ENCODE results near the gene ADAMTS16.

The ADAMTS16 gene

DNA sequence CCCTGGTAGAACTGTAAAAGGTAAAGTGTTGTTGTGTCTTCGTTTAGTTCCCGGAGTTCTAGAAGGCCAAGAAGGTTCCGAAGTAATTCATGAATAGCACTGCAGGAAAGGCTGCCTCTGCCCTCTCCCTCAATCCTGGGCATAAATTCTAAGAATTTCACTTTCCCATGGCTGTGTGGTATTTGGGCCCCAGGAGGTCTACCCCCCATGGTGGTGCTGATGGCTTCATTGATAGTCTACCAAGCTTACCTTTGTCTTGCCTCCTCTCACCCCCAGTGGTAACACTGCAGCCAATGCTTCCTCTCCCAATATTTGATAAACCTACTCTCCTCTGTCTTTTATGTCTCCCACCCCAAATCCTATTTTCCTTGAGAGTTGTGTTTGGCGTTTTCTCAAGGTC, 39.5 kb downstream of the ADAMTS16 start:
- no peaks in the 10 kb centered on the region for H3K4me1 ChIP-seq (ENCODE audit: low read depth, poor library complexity, severe bottlenecking)
- no peak overlapping the region for H2AFZ ChIP-seq (ENCODE audit: low read depth)
- no peak overlapping the region for H3K4me3 ChIP-seq (IDR thresholded peaks at IDR 0.05; ENCODE audit: insufficient read depth, low read depth, low read length)

DNA sequence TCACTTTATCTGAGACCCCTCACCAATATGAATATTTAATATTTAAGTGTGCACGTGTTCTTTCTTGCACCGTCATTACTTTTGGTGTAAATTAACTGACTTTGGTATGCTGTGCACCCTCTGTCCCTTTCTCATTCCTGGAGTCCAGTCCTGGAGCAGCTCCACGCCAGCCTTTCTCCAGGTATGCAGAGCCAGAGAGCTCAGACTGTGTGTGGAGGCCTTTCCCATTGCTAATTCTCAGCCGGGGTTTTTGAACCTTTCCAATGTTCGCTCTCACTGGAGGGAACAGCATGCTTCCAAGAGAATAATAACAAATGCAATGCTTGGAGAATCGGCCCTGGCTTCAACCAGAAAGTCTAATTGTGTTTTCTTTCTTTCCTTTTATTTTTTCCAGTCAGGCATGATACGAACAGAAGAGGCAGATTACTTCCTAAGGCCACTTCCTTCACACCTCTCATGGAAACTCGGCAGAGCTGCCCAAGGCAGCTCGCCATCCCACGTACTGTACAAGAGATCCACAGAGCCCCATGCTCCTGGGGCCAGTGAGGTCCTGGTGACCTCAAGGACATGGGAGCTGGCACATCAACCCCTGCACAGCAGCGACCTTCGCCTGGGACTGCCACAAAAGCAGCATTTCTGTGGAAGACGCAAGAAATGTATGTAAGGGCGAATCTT, 41.7 kb downstream of the ADAMTS16 start:
- Histone ChIP-seq H3K79me2 (ENCODE audit: insufficient read depth, low read depth) (no peaks in the 10 kb centered on the region), H2AFZ (ENCODE audit: low read depth) (no peak overlapping the region), H3K4me1 (ENCODE audit: low read depth, poor library complexity, severe bottlenecking) (no peaks in the 10 kb centered on the region), H3K27ac (no peak overlapping the region), H3K27me3 (ENCODE audit: insufficient read depth, low read depth) (no peaks in the 10 kb centered on the region), H4K20me1 (ENCODE audit: insufficient read depth) (no peaks in the 10 kb centered on the region), H3K9ac (no peak overlapping the region), H3K4me3 (IDR thresholded peaks at IDR 0.05; ENCODE audit: insufficient read depth, low read depth, low read length) (no peak overlapping the region), H3K36me3 (ENCODE audit: insufficient read depth) (no peaks in the 10 kb centered on the region), H3K4me2 (no peak overlapping the region)
- TF ChIP-seq, protein P1, sequence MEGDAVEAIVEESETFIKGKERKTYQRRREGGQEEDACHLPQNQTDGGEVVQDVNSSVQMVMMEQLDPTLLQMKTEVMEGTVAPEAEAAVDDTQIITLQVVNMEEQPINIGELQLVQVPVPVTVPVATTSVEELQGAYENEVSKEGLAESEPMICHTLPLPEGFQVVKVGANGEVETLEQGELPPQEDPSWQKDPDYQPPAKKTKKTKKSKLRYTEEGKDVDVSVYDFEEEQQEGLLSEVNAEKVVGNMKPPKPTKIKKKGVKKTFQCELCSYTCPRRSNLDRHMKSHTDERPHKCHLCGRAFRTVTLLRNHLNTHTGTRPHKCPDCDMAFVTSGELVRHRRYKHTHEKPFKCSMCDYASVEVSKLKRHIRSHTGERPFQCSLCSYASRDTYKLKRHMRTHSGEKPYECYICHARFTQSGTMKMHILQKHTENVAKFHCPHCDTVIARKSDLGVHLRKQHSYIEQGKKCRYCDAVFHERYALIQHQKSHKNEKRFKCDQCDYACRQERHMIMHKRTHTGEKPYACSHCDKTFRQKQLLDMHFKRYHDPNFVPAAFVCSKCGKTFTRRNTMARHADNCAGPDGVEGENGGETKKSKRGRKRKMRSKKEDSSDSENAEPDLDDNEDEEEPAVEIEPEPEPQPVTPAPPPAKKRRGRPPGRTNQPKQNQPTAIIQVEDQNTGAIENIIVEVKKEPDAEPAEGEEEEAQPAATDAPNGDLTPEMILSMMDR (conservative IDR thresholded peaks at IDR 0.05; ENCODE audit: low read depth, low read length) = no peak

More for the DNA sequence above, 39.5 kb downstream of the ADAMTS16 start:
- H3K36me3 ChIP-seq (ENCODE audit: insufficient read depth) = no peaks in the 10 kb centered on the region
- no peak overlapping the region for H3K9ac ChIP-seq
- no peak overlapping the region for H3K27ac ChIP-seq
- no peaks in the 10 kb centered on the region for H3K79me2 ChIP-seq (ENCODE audit: insufficient read depth, low read depth)
- no peak overlapping the region for H3K4me2 ChIP-seq
- no peaks in the 10 kb centered on the region for H3K27me3 ChIP-seq (ENCODE audit: insufficient read depth, low read depth)
- TF ChIP-seq, protein P1 (conservative IDR thresholded peaks at IDR 0.05; ENCODE audit: low read depth, low read length) = no peak
- no peaks in the 10 kb centered on the region for H4K20me1 ChIP-seq (ENCODE audit: insufficient read depth)

DNA sequence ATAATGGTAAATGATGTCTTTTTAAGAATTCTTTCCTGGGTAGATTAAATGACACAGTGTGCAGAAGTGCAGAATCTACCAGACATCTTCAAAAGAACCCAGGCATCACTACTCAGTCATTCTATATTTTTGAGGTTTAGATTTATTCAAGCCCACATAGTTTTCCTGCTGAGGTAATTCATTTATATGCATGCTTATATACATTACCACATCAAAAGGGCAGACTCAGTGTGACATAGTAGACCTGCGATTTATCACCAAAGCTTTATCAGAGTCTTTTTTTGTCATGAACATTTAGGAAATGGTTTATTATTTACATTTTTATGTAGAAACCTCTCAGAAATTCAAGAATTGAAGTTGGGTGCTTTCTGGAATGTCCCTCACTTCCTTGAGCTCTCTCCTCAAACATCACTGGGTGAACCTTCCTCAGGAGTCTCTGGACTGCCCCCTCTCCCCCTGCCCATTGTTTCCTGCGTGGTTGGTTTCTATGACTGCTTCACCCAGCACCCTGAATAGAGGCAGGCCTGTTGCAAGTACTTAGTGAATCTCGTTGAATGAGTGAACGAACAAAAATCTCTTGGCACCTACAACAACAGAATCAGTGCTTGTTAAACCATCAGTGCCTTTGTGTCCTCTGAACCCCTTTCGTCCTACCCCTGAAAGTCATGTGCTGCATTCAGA, 42.5 kb downstream of the ADAMTS16 start:
- no peak overlapping the region for H3K27ac ChIP-seq
- no peaks in the 10 kb centered on the region for H3K79me2 ChIP-seq (ENCODE audit: insufficient read depth, low read depth)
- H3K27me3 ChIP-seq (ENCODE audit: insufficient read depth, low read depth) = no peaks in the 10 kb centered on the region
- no peak overlapping the region for H3K9ac ChIP-seq
- no peak overlapping the region for H3K4me3 ChIP-seq (IDR thresholded peaks at IDR 0.05; ENCODE audit: insufficient read depth, low read depth, low read length)
- H3K4me1 ChIP-seq (ENCODE audit: low read depth, poor library complexity, severe bottlenecking) = no peaks in the 10 kb centered on the region
- no peaks in the 10 kb centered on the region for H3K36me3 ChIP-seq (ENCODE audit: insufficient read depth)
- no peak overlapping the region for H3K4me2 ChIP-seq
- TF ChIP-seq, protein P1 (conservative IDR thresholded peaks at IDR 0.05; ENCODE audit: low read depth, low read length) = no peak
- H4K20me1 ChIP-seq (ENCODE audit: insufficient read depth) = no peaks in the 10 kb centered on the region
- no peak overlapping the region for H2AFZ ChIP-seq (ENCODE audit: low read depth)

DNA sequence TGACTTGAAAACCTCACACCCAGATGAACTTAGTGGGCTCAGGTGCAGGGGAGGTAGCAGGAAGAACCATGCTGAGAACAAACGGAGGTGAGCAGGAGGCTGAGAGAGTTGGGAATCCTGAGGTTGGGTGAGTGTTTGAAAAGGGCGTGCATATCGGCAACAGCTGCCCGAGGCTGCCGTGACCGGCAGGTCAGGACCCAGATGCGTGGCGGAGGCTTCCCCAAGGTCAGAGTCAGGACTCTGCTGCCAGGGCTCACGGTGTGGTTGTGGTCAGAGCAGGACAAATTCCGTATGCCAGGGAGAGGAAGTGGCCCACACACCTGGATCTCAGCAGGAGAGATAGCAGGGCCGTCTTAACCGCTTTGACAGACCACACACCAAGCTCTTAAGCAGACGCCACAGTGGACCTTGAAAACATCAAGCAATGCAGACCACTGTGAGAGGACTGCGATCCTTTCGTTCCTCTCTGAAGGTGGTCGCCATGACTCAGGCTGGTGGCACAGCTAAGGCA, 43.1 kb downstream of the ADAMTS16 start:
- Histone ChIP-seq H3K9ac (no peak overlapping the region), H3K27ac (no peak overlapping the region), H4K20me1 (ENCODE audit: insufficient read depth) (no peaks in the 10 kb centered on the region), H2AFZ (ENCODE audit: low read depth) (no peak overlapping the region), H3K4me3 (IDR thresholded peaks at IDR 0.05; ENCODE audit: insufficient read depth, low read depth, low read length) (no peak overlapping the region), H3K79me2 (ENCODE audit: insufficient read depth, low read depth) (no peaks in the 10 kb centered on the region), H3K4me2 (no peak overlapping the region), H3K36me3 (ENCODE audit: insufficient read depth) (no peaks in the 10 kb centered on the region), H3K4me1 (ENCODE audit: low read depth, poor library complexity, severe bottlenecking) (no peaks in the 10 kb centered on the region), H3K27me3 (ENCODE audit: insufficient read depth, low read depth) (no peaks in the 10 kb centered on the region)
- TF ChIP-seq, protein P1 (conservative IDR thresholded peaks at IDR 0.05; ENCODE audit: low read depth, low read length) = no peak

Measured in KMS-11 (cell line).